Measurements from ENCODE around the gene SMAD9. TPM values are rescaled to one million over a fixed set of nuclear protein-coding genes. Genes with fewer than 3 reads are reported as not detected.

The SMAD9 gene
- total RNA-seq, 1 experiment from 2014 or later, result 1.1 TPM

DNA sequence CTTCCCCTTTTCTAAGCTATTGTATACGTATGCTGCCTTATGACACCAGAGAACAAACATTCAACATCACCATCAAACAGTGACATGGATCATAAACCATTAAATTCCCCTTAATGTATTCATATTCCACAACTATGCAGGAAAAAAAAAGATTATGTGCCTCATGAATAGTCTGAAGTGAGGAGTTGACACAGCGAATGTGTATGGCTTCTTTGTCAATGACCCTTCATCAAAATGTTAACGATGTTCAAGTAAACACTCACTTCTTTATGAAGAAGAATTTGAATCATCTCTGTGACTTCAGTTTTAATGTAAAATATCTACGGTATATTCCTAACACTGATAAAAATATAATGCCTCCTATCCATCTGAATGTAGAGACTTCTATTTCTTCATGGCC lies 44.6 kb downstream of the SMAD9 start:
- Mint-ChIP-seq H3K27me3 (ENCODE audit: low read depth) (no peaks in the 10 kb centered on the region; the same call in 1 of the 2 replicates), H3K36me3 (ENCODE audit: insufficient read depth in 1 of 3, low read depth in 3 of 3) (no peaks in the 10 kb centered on the region), H3K9me3 (no peaks in the 10 kb centered on the region), H3K4me1 (peaks cover 4 to 5% of the 10 kb centered on the region in 2 experiments), H3K27ac (no peak overlapping the region), H3K4me3 (no peak overlapping the region)
- no peak overlapping the region for H2BK120ac ChIP-seq (ENCODE audit: low read depth, low read length, poor library complexity, severe bottlenecking)
- no peak for DNase-seq
- no peak overlapping the region for H3T11ph ChIP-seq (ENCODE audit: low read length)
- no peaks in the 10 kb centered on the region for H3K4me1 ChIP-seq (ENCODE audit: insufficient read depth, low read length)
- H2BK20ac ChIP-seq (ENCODE audit: low read depth, low read length, poor library complexity, severe bottlenecking), result no peak overlapping the region
- no peak overlapping the region for H3K27ac ChIP-seq (ENCODE audit: insufficient read length, low read depth, low read length)
- TF ChIP-seq CTCF (conservative IDR thresholded peaks at IDR 0.05), result no peak
- no peak overlapping the region for H3K14ac ChIP-seq (ENCODE audit: insufficient read depth, low read length)
- no peak overlapping the region for H3K9ac ChIP-seq (ENCODE audit: extremely low read depth, insufficient read length, low read length)
- no peak overlapping the region for H3K56ac ChIP-seq (ENCODE audit: insufficient read length, low read depth, low read length)
- H3K79me1 ChIP-seq (ENCODE audit: insufficient read depth, low read depth, low read length, poor library complexity, severe bottlenecking), result no peaks in the 10 kb centered on the region
- no peaks in the 10 kb centered on the region for H3K27me3 ChIP-seq (ENCODE audit: insufficient read depth, low read length)
- no peak overlapping the region for H3K23ac ChIP-seq (ENCODE audit: insufficient read length, low read depth, low read length)
- H3K79me2 ChIP-seq (ENCODE audit: insufficient read depth, low read length), result no peaks in the 10 kb centered on the region
- H2BK5ac ChIP-seq (ENCODE audit: insufficient read length, low read length), result no peak overlapping the region
- H4K91ac ChIP-seq (ENCODE audit: insufficient read length, low read depth, low read length), result no peak overlapping the region
- no peaks in the 10 kb centered on the region for H3K9me3 ChIP-seq (ENCODE audit: control insufficient read depth, low read depth, low read length)
- no peak overlapping the region for H3K4ac ChIP-seq (ENCODE audit: low read depth, low read length)
- H4K8ac ChIP-seq (replicated peaks; ENCODE audit: insufficient read length, low read depth, low read length), result no peak overlapping the region
- no peak overlapping the region for H4K5ac ChIP-seq (ENCODE audit: insufficient read length, low read depth, low read length)
- H3K18ac ChIP-seq (ENCODE audit: insufficient read length, low read depth, low read length), result no peak overlapping the region
- H3K23me2 ChIP-seq (ENCODE audit: insufficient read length, low read depth, low read length, poor library complexity, severe bottlenecking), result no peaks in the 10 kb centered on the region
- H2BK12ac ChIP-seq (ENCODE audit: insufficient read length, low read depth, low read length), result no peak overlapping the region
- no CpG with 5 or more reads among the region's 4 CpGs for WGBS (ENCODE audit: extremely low coverage, insufficient read length, low lambda C conversion rate)
- no peak overlapping the region for H2AK5ac ChIP-seq (ENCODE audit: insufficient read length, low read length)
- no peak overlapping the region for H2AFZ ChIP-seq (ENCODE audit: low read length)
- H2BK15ac ChIP-seq (ENCODE audit: low read depth, low read length), result no peak overlapping the region
- H4K20me1 ChIP-seq (ENCODE audit: control insufficient read depth, insufficient read depth, insufficient read length), result no peaks in the 10 kb centered on the region
- H3K4me2 ChIP-seq (ENCODE audit: insufficient read depth, insufficient read length, low read length), result no peak overlapping the region
